ENCODE results near the gene LZTR1. TPM values are rescaled to one million over a fixed set of nuclear protein-coding genes. Genes with fewer than 3 reads are reported as not detected.
A peak's percentile ranks its signal among the peaks of the same experiment; 100 is the strongest.

Gene LZTR1
- total RNA-seq, 1 experiment from 2014 or later, result 41.0 TPM

GRCh38 chr22:20953668-20954500 lies 28.2 kb upstream of the LZTR1 start:
- Histone ChIP-seq H2AFZ (ENCODE audit: low read length) (no peak overlapping the region), H3K4me2 (ENCODE audit: low read length) (no peak overlapping the region), H3F3A (ENCODE audit: low read length, unreplicated experiment) (peaks cover 4% of the 10 kb centered on the region), H3K79me2 (ENCODE audit: low read length) (peaks cover 64% of the 10 kb centered on the region), H3K9ac (ENCODE audit: low read length) (no peak overlapping the region), H3K4me1 (ENCODE audit: insufficient read depth, low read length) (peaks cover 19% of the 10 kb centered on the region), H3K9me2 (replicated peaks; ENCODE audit: low read length) (no peaks in the 10 kb centered on the region), H4K20me1 (ENCODE audit: low read length) (peaks cover 9% of the 10 kb centered on the region), H3K27ac (ENCODE audit: low read length) (no peak overlapping the region), H3K9me3 (ENCODE audit: low read length) (no peaks in the 10 kb centered on the region), H3K36me3 (ENCODE audit: low read depth, low read length) (peaks cover 39% of the 10 kb centered on the region; the same call in 1 of the 2 replicates), H3K4me3 (ENCODE audit: low read length) (no peak overlapping the region), H3K27me3 (ENCODE audit: low read length) (no peaks in the 10 kb centered on the region)
- ChIA-PET POLR2A (ENCODE audit: unreplicated experiment) (no interaction called here), CTCF (no interaction called here)
- ATAC-seq (no peak), DNase-seq (no peak)
- intact Hi-C loops (cut with micrococcal nuclease), result loop anchor here (5.0 kb wide), 1 partner anchor 67 kb away; no protein-coding TSS in a partner anchor
- TF ChIP-seq EZH2 (IDR thresholded peaks at IDR 0.05; ENCODE audit: low read length, unreplicated experiment) (no peak), EZH2phosphoT487 (IDR thresholded peaks at IDR 0.05; ENCODE audit: borderline replicate concordance, low read length) (no peak), CTCF (conservative IDR thresholded peaks at IDR 0.05; ENCODE audit: low read depth, low read length) (no peak)
- BruUV-seq (replicated peaks), result no TSS peak

- DNase-seq, result peak; percentile 10
- Histone ChIP-seq H3K27ac (ENCODE audit: low read length) (no peak overlapping the region), H3K4me3 (ENCODE audit: low read length) (no peak overlapping the region), H3K36me3 (ENCODE audit: low read depth, low read length) (peaks cover 27% of the 10 kb centered on the region; the same call in 1 of the 2 replicates), H3K9me3 (ENCODE audit: low read length) (no peaks in the 10 kb centered on the region), H3K27me3 (ENCODE audit: low read length) (no peaks in the 10 kb centered on the region), H3K9me2 (replicated peaks; ENCODE audit: low read length) (no peaks in the 10 kb centered on the region), H2AFZ (ENCODE audit: low read length) (no peak overlapping the region), H3F3A (ENCODE audit: low read length, unreplicated experiment) (peaks cover 4% of the 10 kb centered on the region), H4K20me1 (ENCODE audit: low read length) (peaks cover 7% of the 10 kb centered on the region), H3K79me2 (ENCODE audit: low read length) (peaks cover 47% of the 10 kb centered on the region), H3K9ac (ENCODE audit: low read length) (no peak overlapping the region), H3K4me2 (ENCODE audit: low read length) (peak overlapping the region; percentile 94; the same call in 1 of the 2 replicates), H3K4me1 (ENCODE audit: insufficient read depth, low read length) (peaks cover 19% of the 10 kb centered on the region)
- ChIA-PET POLR2A (ENCODE audit: unreplicated experiment) (no interaction called here), CTCF (no interaction called here)
- intact Hi-C loops (cut with micrococcal nuclease), result no loop called here
- no TSS peak for BruUV-seq (replicated peaks)
- ATAC-seq, result no peak
- no peak for TF ChIP-seq CTCF (conservative IDR thresholded peaks at IDR 0.05; ENCODE audit: low read depth, low read length)
- no peak for TF ChIP-seq EZH2 (IDR thresholded peaks at IDR 0.05; ENCODE audit: low read length, unreplicated experiment)
- no peak for TF ChIP-seq EZH2phosphoT487 (IDR thresholded peaks at IDR 0.05; ENCODE audit: borderline replicate concordance, low read length)
Measured at GRCh38 chr22:20955548-20955947, 26.5 kb upstream of the LZTR1 start.

Data from PC-3 (cell line).